Mesendoderm (in vitro differentiated cells): ENCODE measurements around the gene TAOK1.

Experiments
- DNase-seq: peaks from one replicate; pipeline ENCODE4 v3.0.0; 2013
- H2AK5ac ChIP-seq: 2 replicates; pipeline ENCODE4 v1.6.1; 2013; ENCODE audit warnings: low read length, inconsistent platforms
- H2BK120ac ChIP-seq: 2 replicates; pipeline ENCODE4 v1.6.1; 2013; ENCODE audit warnings: low read depth, mild to moderate bottlenecking, low read length, moderate library complexity, mixed read lengths
- H2BK15ac ChIP-seq: replicated peaks from 2 replicates; pipeline ENCODE4 v1.6.1; 2013; ENCODE audit warnings: low read depth, mild to moderate bottlenecking, moderate library complexity
- H2BK5ac ChIP-seq: 2 replicates; pipeline ENCODE4 v1.6.1; 2013; ENCODE audit warnings: low read length, inconsistent platforms
- H3K18ac ChIP-seq: 2 replicates; pipeline ENCODE4 v1.6.1; 2013; ENCODE audit warnings: mild to moderate bottlenecking, low read length, mixed read lengths
- H3K23ac ChIP-seq: one replicate; pipeline ENCODE4 v1.6.1; 2013; ENCODE audit warnings: low read length
- H3K27ac ChIP-seq: 2 replicates; pipeline ENCODE4 v1.5.1; 2013; ENCODE audit warnings: low read depth, mild to moderate bottlenecking, inconsistent platforms, low read length, moderate library complexity
- H3K27me3 ChIP-seq: 2 replicates; pipeline ENCODE4 v1.6.1; 2013; ENCODE audit warnings: low read length, control low read depth, mild to moderate bottlenecking, inconsistent platforms; ENCODE audit not compliant: insufficient read depth, poor library complexity
- H3K36me3 ChIP-seq: 2 replicates; pipeline ENCODE4 v1.6.1; 2013; ENCODE audit warnings: low read length, inconsistent platforms; ENCODE audit not compliant: control insufficient read depth, insufficient read depth
- H3K4ac ChIP-seq: one replicate; pipeline ENCODE4 v1.6.1; 2013; ENCODE audit warnings: low read depth, mild to moderate bottlenecking, low read length, moderate library complexity
- H3K4me1 ChIP-seq: 2 replicates; pipeline ENCODE4 v1.6.1; 2013; ENCODE audit warnings: low read depth, low read length, inconsistent platforms; ENCODE audit not compliant: control insufficient read depth
- H3K4me2 ChIP-seq: 2 replicates; pipeline ENCODE4 v1.6.1; 2013; ENCODE audit warnings: low read length
- H3K4me3 ChIP-seq: 2 replicates; pipeline ENCODE4 v1.5.1; 2013; ENCODE audit warnings: mild to moderate bottlenecking, low read length
- H3K56ac ChIP-seq: one replicate; pipeline ENCODE4 v1.6.1; 2013; ENCODE audit warnings: low read length
- H3K79me1 ChIP-seq: 2 replicates; pipeline ENCODE4 v1.6.1; 2013; ENCODE audit warnings: low read length, inconsistent platforms
- H3K79me2 ChIP-seq: 2 replicates; pipeline ENCODE4 v1.6.1; 2013; ENCODE audit warnings: mild to moderate bottlenecking, low read length; ENCODE audit not compliant: control insufficient read depth, insufficient read depth
- H3K9ac ChIP-seq: 2 replicates; pipeline ENCODE4 v1.6.1; 2013; ENCODE audit warnings: low read length, inconsistent platforms
- H4K5ac ChIP-seq: one replicate; pipeline ENCODE4 v1.6.1; 2013; ENCODE audit warnings: low read length
- H4K8ac ChIP-seq: one replicate; pipeline ENCODE4 v1.6.1; 2013; ENCODE audit warnings: low read depth, mild to moderate bottlenecking, control low read depth, low read length, moderate library complexity
- WGBS: extraction: QIAGEN DNeasy Blood & Tissue Kit; methylation state at CpG from one replicate; pipeline ENCODE4 v1.1.7; 2013; ENCODE audit warnings: low lambda C conversion rate, missing lambda C conversion rate; ENCODE audit not compliant: insufficient coverage; ENCODE audit errors: extremely low coverage; 5-methylcytosine and 5-hydroxymethylcytosine counted together

TAOK1 gene

GRCh38 chr17:29383686-29384085 lies 6.5 kb upstream of the TAOK1 start:
- no peak overlapping the region for H3K4ac ChIP-seq
- WGBS: no CpG with 5 or more reads among the region's 1 CpG

GRCh38 chr17:29384901-29385300 lies 5.3 kb upstream of the TAOK1 start:
- Histone ChIP-seq H3K9ac (no peak overlapping the region), H3K27me3 (no peaks in the 10 kb centered on the region), H3K4me3 (no peak overlapping the region), H4K8ac (no peak overlapping the region), H3K79me2 (no peaks in the 10 kb centered on the region), H3K79me1 (no peaks in the 10 kb centered on the region), H4K5ac (no peak overlapping the region), H3K4me1 (no peaks in the 10 kb centered on the region), H3K23ac (no peak overlapping the region), H3K27ac (no peak overlapping the region), H3K4me2 (no peak overlapping the region), H3K4ac (no peak overlapping the region), H2BK5ac (no peak overlapping the region), H2BK120ac (peak overlapping the region; percentile 21), H3K56ac (no peak overlapping the region), H3K18ac (peak overlapping the region; percentile 18), H2BK15ac (no peak overlapping the region), H2AK5ac (no peak overlapping the region), H3K36me3 (no peaks in the 10 kb centered on the region)
- no peak for DNase-seq
- no CpG with 5 or more reads among the region's 3 CpGs for WGBS

More at GRCh38 chr17:29383686-29384085, 6.5 kb upstream of the TAOK1 start:
- Histone ChIP-seq H3K79me1 (no peaks in the 10 kb centered on the region), H2AK5ac (no peak overlapping the region), H3K4me3 (no peak overlapping the region), H2BK120ac (no peak overlapping the region), H3K4me1 (no peaks in the 10 kb centered on the region), H3K9ac (no peak overlapping the region), H4K8ac (no peak overlapping the region), H3K79me2 (no peaks in the 10 kb centered on the region), H3K27ac (no peak overlapping the region), H4K5ac (no peak overlapping the region), H3K27me3 (no peaks in the 10 kb centered on the region), H3K23ac (no peak overlapping the region), H3K18ac (no peak overlapping the region), H3K4me2 (no peak overlapping the region), H3K36me3 (no peaks in the 10 kb centered on the region), H2BK5ac (no peak overlapping the region), H3K56ac (no peak overlapping the region), H2BK15ac (no peak overlapping the region)
- DNase-seq: no peak

GRCh38 chr17:29386760-29387159 lies 3.4 kb upstream of the TAOK1 start:
- Histone ChIP-seq H4K5ac (no peak overlapping the region), H3K27ac (no peak overlapping the region), H3K27me3 (no peaks in the 10 kb centered on the region), H3K56ac (no peak overlapping the region), H2BK15ac (peak overlapping the region; percentile 41), H3K79me1 (no peaks in the 10 kb centered on the region), H2AK5ac (no peak overlapping the region), H3K4me3 (no peak overlapping the region), H2BK5ac (no peak overlapping the region), H3K23ac (no peak overlapping the region), H3K9ac (no peak overlapping the region), H3K36me3 (no peaks in the 10 kb centered on the region), H3K4ac (no peak overlapping the region), H4K8ac (no peak overlapping the region), H3K79me2 (peaks cover 10% of the 10 kb centered on the region), H2BK120ac (no peak overlapping the region), H3K4me1 (no peaks in the 10 kb centered on the region), H3K18ac (no peak overlapping the region), H3K4me2 (no peak overlapping the region)
- DNase-seq: no peak
- no CpG with 5 or more reads among the region's 4 CpGs for WGBS

- H3K18ac ChIP-seq: no peak overlapping the region
- H2BK120ac ChIP-seq: no peak overlapping the region
- H3K4me2 ChIP-seq: no peak overlapping the region
- H4K8ac ChIP-seq: no peak overlapping the region
- H2AK5ac ChIP-seq: no peak overlapping the region
- no peak overlapping the region for H2BK15ac ChIP-seq
- WGBS: no CpG with 5 or more reads among the region's 9 CpGs
- H3K79me1 ChIP-seq: no peaks in the 10 kb centered on the region
- no peak overlapping the region for H2BK5ac ChIP-seq
- no peak for DNase-seq
- H3K23ac ChIP-seq: no peak overlapping the region
- H3K9ac ChIP-seq: no peak overlapping the region
- no peaks in the 10 kb centered on the region for H3K27me3 ChIP-seq
- no peaks in the 10 kb centered on the region for H3K36me3 ChIP-seq
- no peaks in the 10 kb centered on the region for H3K4me1 ChIP-seq
- peaks cover 28% of the 10 kb centered on the region for H3K79me2 ChIP-seq
- no peak overlapping the region for H3K4ac ChIP-seq
- no peak overlapping the region for H3K56ac ChIP-seq
- H4K5ac ChIP-seq: no peak overlapping the region
- no peak overlapping the region for H3K4me3 ChIP-seq
- H3K27ac ChIP-seq: no peak overlapping the region
These were observed 1.2 kb upstream of the TAOK1 start for GRCh38 chr17:29388937-29389336.

- H3K27me3 ChIP-seq: no peaks in the 10 kb centered on the region
These were observed 878 bp downstream of the TAOK1 start for GRCh38 chr17:29390851-29391631.

GRCh38 chr17:29393436-29393835 lies 3.3 kb downstream of the TAOK1 start:
- no peak overlapping the region for H3K4me3 ChIP-seq

More at GRCh38 chr17:29390851-29391631, 878 bp downstream of the TAOK1 start:
- Histone ChIP-seq H3K79me2 (peaks cover 46% of the 10 kb centered on the region), H3K23ac (peak overlapping the region; percentile 80), H3K36me3 (no peaks in the 10 kb centered on the region), H4K8ac (no peak overlapping the region), H3K79me1 (no peaks in the 10 kb centered on the region), H2BK120ac (peak overlapping the region; percentile 4), H3K4me1 (no peaks in the 10 kb centered on the region), H2AK5ac (peak overlapping the region; percentile 14), H3K56ac (peak overlapping the region; percentile 99), H3K4ac (peak overlapping the region; percentile 66), H3K18ac (peak overlapping the region; percentile 88), H3K4me2 (peak overlapping the region; percentile 95), H4K5ac (no peak overlapping the region), H2BK15ac (no peak overlapping the region), H2BK5ac (peak overlapping the region; percentile 78), H3K4me3 (peak overlapping the region; percentile 99), H3K27ac (peak overlapping the region; percentile 60), H3K9ac (peak overlapping the region; percentile 95)
- no CpG with 5 or more reads among the region's 28 CpGs for WGBS
- peak; percentile 51 for DNase-seq

More at GRCh38 chr17:29393436-29393835, 3.3 kb downstream of the TAOK1 start:
- DNase-seq: no peak
- H3K4me2 ChIP-seq: no peak overlapping the region
- H3K79me1 ChIP-seq: no peaks in the 10 kb centered on the region
- peaks cover 60% of the 10 kb centered on the region for H3K79me2 ChIP-seq
- H3K27me3 ChIP-seq: no peaks in the 10 kb centered on the region
- H4K5ac ChIP-seq: no peak overlapping the region
- no peak overlapping the region for H3K9ac ChIP-seq
- H3K56ac ChIP-seq: no peak overlapping the region
- H3K18ac ChIP-seq: no peak overlapping the region
- H3K4ac ChIP-seq: no peak overlapping the region
- H3K4me1 ChIP-seq: no peaks in the 10 kb centered on the region
- H3K23ac ChIP-seq: no peak overlapping the region
- H2BK5ac ChIP-seq: no peak overlapping the region
- no peak overlapping the region for H4K8ac ChIP-seq
- no peak overlapping the region for H2BK120ac ChIP-seq
- no peaks in the 10 kb centered on the region for H3K36me3 ChIP-seq
- H3K27ac ChIP-seq: no peak overlapping the region
- H2AK5ac ChIP-seq: no peak overlapping the region
- H2BK15ac ChIP-seq: no peak overlapping the region
